Stimulated activated CD4-positive, alpha-beta T cell treated with anti-CD3 and anti-CD28 coated beads, Interleukin-15, amount 100 ng/mL, for 48 hours (primary cell): Measurements from ENCODE around the gene CDC14A.

ENCODE experiments used
- DNase-seq, 2 donors: peaks; one replicate each; pipeline ENCODE4 v3.0.0-alpha.2; 2020; ENCODE audit warnings: low read depth in 2 of 2

CDC14A gene

DNA sequence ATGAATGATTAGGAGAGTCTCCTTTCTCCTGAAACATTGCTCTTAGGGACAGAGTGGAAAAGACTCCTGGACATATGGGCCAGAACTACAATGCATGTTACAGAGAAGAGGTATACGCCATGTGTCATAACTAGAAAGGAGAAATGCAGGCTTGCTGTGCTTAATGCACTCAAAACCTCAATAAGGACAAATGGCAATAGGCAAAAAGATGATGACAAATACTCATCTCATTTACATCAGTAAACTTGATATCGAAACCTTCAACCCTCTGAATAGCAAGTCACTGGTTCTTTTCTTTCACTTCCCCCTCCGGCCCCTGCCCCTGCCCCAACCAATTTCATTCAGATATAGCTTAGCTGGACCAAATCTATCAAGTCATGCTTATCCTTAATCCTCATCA, 183.7 kb downstream of the CDC14A start:
- DNase-seq, result no peak

DNA sequence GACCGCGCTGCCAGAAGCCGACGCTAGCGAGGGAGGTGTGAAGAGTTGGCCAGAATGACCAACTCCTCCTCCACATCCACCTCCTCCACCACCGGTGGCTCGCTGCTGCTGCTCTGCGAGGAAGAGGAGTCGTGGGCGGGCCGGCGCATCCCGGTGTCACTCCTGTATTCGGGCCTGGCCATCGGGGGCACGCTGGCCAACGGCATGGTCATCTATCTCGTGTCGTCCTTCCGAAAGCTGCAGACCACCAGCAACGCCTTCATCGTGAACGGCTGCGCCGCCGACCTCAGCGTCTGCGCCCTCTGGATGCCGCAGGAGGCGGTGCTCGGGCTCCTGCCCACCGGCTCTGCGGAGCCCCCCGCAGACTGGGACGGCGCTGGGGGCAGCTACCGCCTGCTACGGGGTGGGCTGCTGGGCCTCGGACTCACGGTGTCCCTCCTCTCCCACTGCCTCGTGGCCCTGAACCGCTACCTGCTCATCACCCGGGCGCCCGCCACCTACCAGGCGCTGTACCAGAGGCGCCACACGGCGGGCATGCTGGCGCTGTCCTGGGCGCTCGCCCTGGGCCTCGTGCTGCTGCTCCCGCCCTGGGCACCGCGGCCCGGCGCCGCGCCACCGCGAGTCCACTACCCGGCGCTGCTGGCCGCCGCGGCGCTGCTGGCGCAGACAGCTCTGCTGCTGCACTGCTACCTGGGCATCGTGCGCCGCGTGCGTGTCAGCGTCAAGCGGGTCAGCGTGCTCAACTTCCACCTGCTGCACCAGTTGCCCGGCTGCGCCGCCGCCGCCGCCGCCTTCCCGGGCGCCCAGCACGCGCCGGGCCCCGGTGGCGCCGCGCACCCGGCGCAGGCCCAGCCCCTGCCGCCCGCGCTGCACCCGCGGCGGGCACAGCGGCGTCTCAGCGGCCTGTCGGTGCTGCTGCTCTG, 186.9 kb downstream of the CDC14A start:
- peak in 1 of 2 donors; percentile 24 for DNase-seq

DNA sequence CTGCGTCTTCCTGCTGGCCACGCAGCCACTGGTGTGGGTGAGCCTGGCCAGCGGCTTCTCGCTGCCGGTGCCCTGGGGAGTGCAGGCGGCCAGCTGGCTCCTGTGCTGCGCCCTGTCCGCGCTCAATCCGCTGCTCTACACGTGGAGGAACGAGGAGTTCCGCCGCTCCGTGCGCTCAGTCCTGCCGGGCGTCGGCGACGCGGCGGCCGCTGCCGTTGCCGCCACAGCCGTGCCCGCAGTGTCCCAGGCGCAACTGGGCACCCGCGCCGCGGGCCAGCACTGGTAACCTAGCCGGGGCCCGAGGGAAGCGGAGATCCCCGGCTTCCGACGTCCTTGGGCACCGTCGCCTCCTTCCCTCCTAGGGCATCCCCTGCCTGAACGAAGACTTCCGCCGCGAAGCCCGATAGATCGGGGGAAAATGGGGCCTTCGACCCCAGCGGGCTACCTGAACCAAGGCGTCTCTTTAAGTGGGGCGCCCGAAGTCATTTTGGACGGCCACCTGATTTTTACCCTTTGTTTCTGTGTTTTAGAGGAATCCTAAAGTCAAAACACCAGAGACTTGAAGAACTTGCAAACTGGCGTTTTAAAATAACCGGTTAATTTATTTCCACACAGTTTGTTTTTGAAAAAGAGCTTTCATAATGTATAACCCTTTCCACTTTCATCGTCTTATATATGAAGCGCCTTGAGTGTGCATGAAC, 187.7 kb downstream of the CDC14A start:
- peak in 1 of 2 donors; percentile 3 for DNase-seq

DNA sequence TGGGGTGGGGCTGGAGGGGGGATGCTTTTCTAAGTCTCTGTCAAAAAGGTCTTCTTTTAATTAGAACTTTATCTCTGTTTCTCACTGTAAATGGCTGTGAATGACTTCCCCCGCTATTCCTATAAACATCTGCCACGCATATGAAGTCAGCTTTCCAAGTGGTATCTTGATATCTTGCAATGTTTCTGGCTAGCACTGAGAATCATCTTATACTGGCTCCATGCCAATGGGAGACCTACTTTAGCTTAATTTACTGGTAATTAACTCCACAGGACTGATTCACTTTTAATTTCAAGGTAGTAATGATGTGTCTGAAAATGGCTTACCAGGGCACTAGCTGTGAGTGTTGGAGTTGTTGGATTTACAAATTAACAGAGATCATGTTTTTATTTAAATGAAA, 190.0 kb downstream of the CDC14A start:
- no peak for DNase-seq

DNA sequence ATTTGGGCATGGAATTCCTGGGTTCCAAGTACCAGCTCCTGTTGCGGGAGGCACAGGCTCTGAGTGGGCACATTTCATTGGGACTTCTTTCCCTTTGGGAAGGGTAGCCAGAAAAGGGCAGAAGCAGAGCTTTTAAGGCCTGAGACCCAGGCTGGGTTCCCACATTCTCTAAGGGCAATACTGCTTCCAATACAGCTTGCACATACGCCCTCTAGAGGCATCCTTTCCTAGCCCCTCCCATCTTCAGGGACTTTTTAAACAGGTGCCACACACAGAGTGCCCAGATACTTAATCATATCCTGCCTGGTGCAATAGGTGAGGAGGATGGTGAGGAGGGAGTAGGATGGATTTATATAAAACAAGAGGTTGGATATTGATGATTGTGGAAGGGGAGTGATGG, 191.3 kb downstream of the CDC14A start:
- peak in 1 of 2 donors; percentile 19 for DNase-seq

DNA sequence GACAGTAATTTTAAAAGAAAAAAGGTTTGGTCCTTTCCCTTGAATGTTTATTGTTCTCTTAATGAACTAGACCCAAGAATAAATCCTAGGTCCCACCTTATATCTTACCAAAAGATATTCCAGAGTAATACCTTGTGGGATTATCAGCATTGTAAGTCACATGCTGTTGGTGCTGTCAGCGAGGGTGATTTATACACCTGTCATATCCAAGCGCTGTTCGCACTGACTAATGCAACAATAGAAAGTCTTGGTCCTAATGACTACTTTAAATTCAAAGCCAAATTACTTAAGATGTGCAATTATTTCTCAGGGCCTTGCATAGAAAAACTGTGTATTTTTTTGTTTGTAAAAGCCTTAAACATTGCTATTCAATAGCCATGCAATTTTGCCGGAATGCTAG, 192.5 kb downstream of the CDC14A start:
- no peak for DNase-seq

DNA sequence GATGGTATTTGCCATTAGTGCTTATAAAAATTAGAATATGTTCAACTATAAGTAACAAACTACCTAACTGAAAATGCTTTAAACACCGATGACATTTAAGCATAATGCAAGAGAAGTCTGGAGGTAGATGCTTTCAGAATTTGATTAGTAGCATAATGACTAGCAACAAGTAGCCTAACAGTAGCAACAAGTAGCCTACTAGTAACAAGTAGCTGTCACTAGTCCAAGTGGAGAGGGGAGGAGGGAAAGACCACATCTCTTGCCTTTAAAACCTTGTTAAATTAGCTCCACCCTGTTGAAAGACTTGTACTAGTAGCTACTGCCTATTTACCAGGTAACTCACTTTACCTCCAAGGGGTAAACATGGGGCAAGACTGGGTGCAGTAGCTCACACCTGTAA, 193.5 kb downstream of the CDC14A start:
- no peak for DNase-seq

DNA sequence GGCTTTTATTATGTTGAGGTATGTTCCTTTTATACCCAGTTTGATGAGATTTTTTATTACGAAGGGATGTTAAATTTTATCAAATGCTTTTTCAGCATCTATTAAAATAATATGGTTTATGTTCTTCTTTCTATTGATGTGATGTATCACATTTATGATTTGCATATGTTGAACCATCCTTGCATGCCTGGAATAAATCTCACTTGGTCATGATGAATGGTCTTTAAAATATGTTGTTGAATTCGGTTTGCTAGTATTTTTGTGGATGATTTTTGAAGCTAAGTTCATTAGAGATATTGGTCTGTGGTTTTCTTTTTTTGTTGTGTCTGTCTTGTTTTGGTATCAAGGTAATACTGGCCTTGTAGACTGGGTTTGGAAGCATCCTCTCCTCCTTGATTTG, 199.7 kb downstream of the CDC14A start:
- no peak for DNase-seq

DNA sequence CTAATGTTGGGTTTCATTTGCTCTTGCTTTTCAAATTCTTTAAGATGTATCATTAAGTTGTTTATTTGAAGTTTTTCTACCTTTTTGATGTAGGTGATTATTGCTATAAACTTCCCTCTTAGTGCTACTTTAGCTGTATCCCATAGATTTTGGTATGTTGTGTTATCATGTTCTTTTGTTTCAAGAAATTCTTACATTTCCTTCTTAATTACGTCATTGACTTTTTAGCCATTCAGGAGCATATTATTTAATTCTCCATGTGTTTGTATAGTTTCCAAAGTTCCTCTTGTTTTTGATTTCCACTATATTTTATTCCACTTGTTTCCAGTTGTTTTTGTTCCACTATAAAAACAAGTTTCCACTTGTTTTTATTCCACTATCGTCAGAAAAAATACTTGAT, 200.6 kb downstream of the CDC14A start:
- no peak for DNase-seq

DNA sequence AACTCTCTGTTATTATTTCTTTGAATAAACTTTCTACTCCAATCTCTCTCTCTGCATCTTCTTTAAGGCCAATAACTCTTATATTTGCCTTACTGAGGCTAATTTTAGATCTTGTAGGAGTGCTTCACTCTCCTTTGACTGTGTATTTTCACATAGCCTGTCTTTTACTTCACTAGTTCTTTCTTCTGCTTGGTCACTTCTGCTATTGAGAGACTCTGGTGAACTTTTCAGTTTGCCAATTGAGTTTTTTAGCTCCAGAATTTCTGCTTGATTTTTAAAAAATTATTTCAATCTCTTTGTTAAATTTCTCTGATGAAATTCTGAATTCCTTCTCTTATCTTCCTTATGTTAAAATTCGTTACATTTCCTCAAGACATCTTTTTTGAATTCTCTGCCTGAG, 203.9 kb downstream of the CDC14A start:
- DNase-seq, result no peak

DNA sequence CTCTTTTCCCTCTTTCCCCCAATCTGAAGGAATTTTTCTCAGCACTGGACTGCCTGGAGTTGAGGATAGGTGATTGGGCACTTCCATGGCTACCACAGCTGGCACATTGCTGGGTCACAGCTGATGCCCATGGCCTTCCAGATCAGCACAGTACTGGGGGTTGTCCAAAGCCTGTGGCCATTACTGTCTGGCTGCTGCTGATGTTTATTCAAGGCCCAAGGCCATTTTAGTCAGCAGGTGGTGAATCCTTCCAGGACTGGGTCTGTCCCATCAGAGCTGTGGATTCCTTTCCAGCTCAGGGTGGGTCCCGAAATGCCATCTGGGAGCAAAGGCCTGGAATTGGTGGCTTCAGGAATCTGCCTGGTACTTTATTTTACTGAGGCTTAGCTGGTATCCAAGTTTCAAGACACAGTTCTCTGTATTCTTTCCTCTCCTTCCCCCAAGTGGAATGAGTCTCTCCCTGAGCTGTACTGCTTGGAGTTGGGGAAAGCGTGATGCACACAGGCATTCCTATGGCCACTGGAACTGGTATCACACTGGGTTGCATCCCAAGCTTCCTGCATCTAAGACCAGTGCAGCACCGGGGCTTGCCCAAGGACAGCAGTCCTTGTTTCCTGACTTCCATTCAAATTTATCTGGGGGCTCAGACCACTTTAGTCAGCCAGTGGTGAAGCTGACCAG, 204.8 kb downstream of the CDC14A start:
- DNase-seq, result no peak

DNA sequence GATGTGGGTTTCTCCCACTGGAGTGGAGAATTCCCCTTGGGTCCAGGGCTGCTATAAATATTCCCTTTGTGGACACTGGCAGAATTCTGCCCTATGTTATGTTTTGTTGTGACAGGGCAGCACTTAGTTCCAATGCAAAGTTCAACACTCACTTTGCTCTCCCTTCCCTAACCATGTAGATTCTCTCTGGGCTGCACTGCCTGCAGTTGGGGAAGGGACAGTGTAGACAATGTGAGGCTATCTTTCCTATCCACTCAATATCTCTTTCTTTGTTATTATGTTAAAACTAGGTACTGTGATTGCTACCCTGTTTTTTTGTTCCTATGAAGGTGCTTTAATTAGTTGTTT, 205.3 kb downstream of the CDC14A start:
- no peak for DNase-seq

DNA sequence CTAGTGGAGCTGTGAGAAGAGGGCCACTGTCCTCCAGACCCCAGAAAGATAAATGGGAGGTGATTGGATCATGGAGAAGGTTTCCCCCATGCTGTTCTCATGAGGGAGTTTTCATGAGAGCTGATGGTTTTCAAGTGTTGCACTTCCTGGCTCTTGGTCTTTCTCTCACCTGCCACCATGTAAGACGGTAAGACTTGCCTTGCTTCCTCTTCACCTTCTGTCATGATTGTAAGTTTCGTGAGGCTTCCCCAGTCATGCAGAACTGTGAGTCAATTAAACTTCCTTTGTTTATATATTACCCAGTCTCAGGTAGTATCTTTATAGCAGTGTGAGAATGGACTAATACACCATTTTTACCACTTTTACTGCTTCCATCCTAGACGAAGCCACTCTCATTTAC, 213.2 kb downstream of the CDC14A start:
- no peak for DNase-seq

DNA sequence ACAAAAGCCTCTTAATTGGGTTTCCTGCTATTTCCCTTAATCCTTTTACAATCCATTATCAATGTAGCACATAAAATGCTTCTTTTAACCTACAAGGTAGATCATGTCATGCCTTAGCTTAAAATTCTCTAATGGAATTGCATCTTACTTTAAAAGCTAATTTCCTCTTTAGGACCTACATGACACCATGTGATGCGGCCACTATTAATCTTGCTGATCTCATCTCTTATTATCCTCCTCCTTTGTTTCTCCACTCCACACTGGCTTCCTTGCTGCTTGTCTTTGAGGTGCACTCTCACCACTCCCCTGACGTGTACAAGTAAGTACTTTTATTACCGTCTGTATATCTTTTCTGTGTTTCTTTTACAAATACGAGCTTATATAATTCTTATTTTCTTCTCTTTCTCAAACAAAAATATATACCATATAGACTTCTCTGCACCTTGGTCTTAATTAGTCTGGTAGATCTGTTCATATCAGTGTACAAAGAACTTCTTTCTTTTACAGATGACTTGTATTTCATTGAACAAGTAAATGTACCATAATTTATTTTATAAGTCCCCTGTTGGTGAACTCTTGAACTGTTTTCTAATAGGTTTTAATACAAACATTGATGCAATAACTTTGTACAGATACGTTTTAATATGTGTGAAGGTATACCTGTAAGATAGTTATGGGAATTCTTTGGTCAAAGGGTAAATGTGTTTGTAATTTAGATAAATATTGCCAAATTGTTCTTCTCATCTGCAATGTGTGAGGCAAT, 213.8 kb downstream of the CDC14A start:
- DNase-seq, result no peak

DNA sequence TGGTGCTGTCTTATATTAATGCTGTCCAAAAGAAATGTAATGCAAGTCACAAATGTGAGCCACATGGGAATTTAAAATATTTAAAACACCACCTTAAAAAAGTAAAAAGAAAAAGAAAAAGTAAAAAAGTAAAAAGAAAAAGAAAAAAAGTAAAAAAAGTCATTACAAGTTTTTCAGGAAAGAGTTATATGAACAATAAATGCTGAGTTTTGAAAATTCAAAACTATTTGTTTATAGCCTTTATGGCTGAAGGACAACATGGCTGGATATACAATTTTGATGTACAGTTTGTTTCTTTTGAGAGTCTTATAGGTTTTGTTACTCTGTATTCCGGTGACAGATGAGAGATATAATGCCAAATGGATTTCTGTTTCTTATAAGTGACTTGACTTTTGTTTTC, 214.8 kb downstream of the CDC14A start:
- DNase-seq, result no peak
